Bronchial epithelial cell (primary cell): ENCODE measurements around the gene PSMB7. TPM values are rescaled to one million over a fixed set of nuclear protein-coding genes. Genes with fewer than 3 reads are reported as not detected.

Experiments
- DNase-seq: peaks from one replicate; pipeline ENCODE4 v3.0.0-alpha.2; 2010; ENCODE audit warnings: low read depth
- FAIRE-seq: peaks from 2 replicates; lab custom pipeline; 2011; peaks lifted over from hg19 to GRCh38; lab: Jason Lieb, UNC
- H3K27me3 ChIP-seq: 2 replicates; pipeline ENCODE4 v1.5.1; 2011; ENCODE audit warnings: low read length; ENCODE audit not compliant: control insufficient read depth, insufficient read depth
- H3K36me3 ChIP-seq: 2 replicates; pipeline ENCODE4 v1.5.1; 2011; ENCODE audit warnings: low read length; ENCODE audit not compliant: control insufficient read depth, insufficient read depth
- H3K4me3 ChIP-seq: 2 replicates; pipeline ENCODE4 v1.5.1; 2011; ENCODE audit warnings: mild to moderate bottlenecking, low read depth, low read length, control low read depth
- total RNA-seq: library from RNA; depleted of rRNA; stranded (reverse); fragments of >200 nt; gene quantifications from 2 replicates; pipeline ENCODE4 v1.2.1, GENCODE V29; 2014
- TF ChIP-seq, protein P1 (sequence below): IDR thresholded peaks from 2 replicates; pipeline ENCODE4 v1.5.1; 2011; ENCODE audit warnings: mild to moderate bottlenecking, moderate library complexity, low read length, control low read depth, inconsistent platforms; ENCODE audit not compliant: insufficient read depth, severe bottlenecking

PSMB7 gene
- total RNA-seq, 1 donor from 2014 or later = 335 TPM

DNA sequence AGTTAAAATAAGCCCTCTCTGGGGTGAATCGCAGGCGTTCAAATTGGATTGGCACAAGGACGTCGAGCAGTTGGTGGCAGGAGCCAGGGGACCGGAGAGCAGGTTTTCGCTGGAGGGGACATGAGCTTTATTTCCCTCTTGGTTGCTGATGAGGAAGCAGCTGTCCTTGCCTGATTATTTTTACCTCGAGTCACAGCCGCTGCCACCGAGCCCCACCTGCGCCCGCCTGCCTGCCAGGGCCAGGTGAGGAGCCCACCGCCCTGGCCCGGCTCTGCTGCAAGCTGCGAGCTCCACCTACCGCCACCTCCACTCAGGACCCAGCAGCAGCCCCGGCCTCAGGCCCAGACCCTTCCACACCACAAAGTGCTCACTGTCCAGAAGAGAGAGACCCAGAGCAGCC, 26.0 kb upstream of the PSMB7 start:
- DNase-seq = no peak
- Histone ChIP-seq H3K27me3 (no peaks in the 10 kb centered on the region), H3K4me3 (no peak overlapping the region), H3K36me3 (no peaks in the 10 kb centered on the region)
- TF ChIP-seq, protein P1, sequence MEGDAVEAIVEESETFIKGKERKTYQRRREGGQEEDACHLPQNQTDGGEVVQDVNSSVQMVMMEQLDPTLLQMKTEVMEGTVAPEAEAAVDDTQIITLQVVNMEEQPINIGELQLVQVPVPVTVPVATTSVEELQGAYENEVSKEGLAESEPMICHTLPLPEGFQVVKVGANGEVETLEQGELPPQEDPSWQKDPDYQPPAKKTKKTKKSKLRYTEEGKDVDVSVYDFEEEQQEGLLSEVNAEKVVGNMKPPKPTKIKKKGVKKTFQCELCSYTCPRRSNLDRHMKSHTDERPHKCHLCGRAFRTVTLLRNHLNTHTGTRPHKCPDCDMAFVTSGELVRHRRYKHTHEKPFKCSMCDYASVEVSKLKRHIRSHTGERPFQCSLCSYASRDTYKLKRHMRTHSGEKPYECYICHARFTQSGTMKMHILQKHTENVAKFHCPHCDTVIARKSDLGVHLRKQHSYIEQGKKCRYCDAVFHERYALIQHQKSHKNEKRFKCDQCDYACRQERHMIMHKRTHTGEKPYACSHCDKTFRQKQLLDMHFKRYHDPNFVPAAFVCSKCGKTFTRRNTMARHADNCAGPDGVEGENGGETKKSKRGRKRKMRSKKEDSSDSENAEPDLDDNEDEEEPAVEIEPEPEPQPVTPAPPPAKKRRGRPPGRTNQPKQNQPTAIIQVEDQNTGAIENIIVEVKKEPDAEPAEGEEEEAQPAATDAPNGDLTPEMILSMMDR = no peak
- no peak for FAIRE-seq

DNA sequence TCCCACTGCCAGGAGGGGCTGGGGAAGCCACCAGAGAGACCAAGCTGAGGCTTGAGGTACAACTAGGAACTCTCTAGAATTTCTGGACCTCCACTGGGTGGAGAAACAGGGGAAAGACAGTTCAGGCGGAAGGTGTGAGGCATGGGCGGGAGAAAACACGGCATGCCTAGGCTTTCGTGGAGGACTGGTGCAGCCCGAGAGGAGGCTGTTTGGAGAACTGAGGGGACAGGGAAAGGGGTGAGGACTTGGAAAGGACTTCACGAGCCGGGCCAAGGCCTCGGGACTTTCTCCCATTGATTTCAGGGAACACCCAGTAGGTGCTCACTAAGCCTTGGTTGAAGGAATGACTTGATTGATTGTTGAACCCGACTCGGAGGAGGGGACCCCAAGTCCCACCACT, 25.5 kb upstream of the PSMB7 start:
- FAIRE-seq (no peak), DNase-seq (no peak)
- H3K27me3 ChIP-seq = no peaks in the 10 kb centered on the region
- H3K4me3 ChIP-seq = no peak overlapping the region
- TF ChIP-seq, protein P1 = no peak
- H3K36me3 ChIP-seq = no peaks in the 10 kb centered on the region

DNA sequence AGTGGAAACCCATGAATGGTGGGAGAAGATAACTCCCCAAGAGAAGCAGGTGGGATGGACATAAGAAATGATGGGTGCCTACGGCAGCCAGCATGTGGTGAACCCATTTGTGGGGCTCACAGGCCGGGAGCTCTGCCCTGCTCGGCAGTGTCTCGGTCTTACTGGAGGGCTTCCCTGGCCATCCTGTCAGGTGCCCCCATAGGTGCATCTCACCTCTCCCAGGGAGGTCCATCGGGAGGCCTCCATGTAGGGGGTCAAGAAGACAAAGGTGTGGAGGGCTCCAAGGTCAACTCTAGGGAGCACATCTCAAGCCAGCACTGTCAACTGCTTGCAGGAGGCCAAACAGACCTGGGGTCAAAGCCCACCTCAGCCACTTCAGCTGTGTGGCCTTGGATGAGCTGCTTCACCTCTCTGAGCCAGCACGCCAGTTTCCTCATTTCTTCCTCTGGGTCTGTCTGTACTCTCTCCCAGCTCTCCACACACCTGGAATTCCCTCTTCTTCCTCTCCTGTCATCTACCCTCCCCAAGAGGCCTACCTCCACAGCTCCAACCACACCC, 24.5 kb upstream of the PSMB7 start:
- TF ChIP-seq, protein P1 = no peak
- FAIRE-seq = no peak

DNA sequence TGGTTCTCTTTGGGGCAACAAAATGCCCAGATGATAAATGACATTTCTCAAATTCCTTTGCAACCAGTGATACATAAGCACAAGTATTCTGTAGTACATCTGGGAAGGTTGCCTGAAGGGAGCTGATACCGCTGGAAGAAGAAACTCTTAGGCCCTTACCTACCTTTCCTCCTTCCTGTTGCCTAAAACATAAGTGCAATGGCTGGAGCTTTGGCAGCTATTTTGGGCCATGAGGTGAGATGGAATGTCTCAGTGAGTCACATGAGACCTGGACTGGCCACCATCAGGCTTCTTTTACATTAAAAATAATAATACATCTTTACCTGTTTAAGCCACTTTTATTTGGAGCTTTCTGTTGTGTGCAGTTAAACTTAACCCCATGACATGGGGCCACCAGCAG, 23.8 kb upstream of the PSMB7 start:
- DNase-seq (no peak), FAIRE-seq (no peak)
- TF ChIP-seq, protein P1 = no peak
- no peak overlapping the region for H3K4me3 ChIP-seq
- no peaks in the 10 kb centered on the region for H3K27me3 ChIP-seq
- no peaks in the 10 kb centered on the region for H3K36me3 ChIP-seq

More for the DNA sequence above, 24.5 kb upstream of the PSMB7 start:
- no peak for DNase-seq
- H3K27me3 ChIP-seq = no peaks in the 10 kb centered on the region
- H3K4me3 ChIP-seq = no peak overlapping the region
- H3K36me3 ChIP-seq = no peaks in the 10 kb centered on the region

DNA sequence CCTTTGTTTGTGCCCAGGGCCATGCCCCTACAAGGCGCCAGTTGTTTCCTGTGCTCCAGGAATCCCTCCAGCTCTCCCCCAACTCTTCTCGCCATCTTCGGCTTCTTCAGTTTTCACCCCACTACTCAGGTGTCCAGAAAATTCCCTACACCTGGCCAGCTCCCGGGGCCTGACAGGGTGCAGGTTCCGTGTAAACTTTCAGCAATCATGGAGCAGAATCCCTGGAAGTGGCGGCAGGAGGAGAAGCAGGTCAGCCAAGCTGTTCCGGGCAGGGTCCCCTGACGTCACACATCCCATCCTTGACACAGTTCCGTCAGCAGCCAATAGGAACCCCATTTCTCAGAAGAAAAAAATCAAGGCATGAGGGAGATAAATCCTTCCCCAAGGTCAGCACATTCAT, 22.8 kb upstream of the PSMB7 start:
- H3K27me3 ChIP-seq = no peaks in the 10 kb centered on the region
- DNase-seq = no peak
- TF ChIP-seq, protein P1 = no peak
- H3K4me3 ChIP-seq = no peak overlapping the region
- H3K36me3 ChIP-seq = no peaks in the 10 kb centered on the region
- no peak for FAIRE-seq

DNA sequence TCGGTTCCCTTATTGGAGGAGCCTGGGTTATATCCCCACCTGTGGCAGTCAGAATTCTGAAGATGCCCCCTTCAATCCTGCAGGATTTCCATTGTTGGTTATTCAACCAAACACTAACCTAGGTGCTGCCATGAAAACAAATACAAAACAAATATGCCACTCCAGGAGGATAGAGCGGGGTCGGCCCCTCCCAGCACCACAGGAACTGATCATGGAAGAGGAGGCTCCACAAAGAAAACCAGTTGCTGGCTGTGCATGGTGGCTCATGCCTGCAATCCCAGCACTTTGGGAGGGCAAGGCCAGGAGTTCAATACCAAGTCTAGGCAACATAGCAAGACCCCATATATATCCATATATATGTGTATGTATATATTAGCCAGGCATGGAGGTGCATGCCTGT, 21.8 kb upstream of the PSMB7 start:
- no peaks in the 10 kb centered on the region for H3K27me3 ChIP-seq

More for the DNA sequence above, 21.8 kb upstream of the PSMB7 start:
- DNase-seq (no peak), FAIRE-seq (no peak)
- TF ChIP-seq, protein P1 = no peak
- Histone ChIP-seq H3K4me3 (no peak overlapping the region), H3K36me3 (no peaks in the 10 kb centered on the region)
